ENCODE data around the gene CEP63. TPM values are rescaled to one million over a fixed set of nuclear protein-coding genes. Genes with fewer than 3 reads are reported as not detected.

Gene CEP63
- total and polyA plus RNA-seq, 9 donors, result 16.6 to 74.1 (median 22.2) TPM

GRCh38 chr3:134511500-134511899 lies 25.6 kb downstream of the CEP63 start:
- DNase-seq, result no peak
- no peak overlapping the region for H3K4me3 ChIP-seq
- H3K27me3 ChIP-seq, result no peaks in the 10 kb centered on the region
- TF ChIP-seq POLR2A (IDR thresholded peaks at IDR 0.05) (no peak), CTCF (IDR thresholded peaks at IDR 0.05) (no peak), EP300 (IDR thresholded peaks at IDR 0.05) (no peak)
- H3K9me3 ChIP-seq, result no peaks in the 10 kb centered on the region
- WGBS, 3 donors, result 95 to 99% (median 98%) methylated on average over 2 of the region's 2 CpGs
- no peaks in the 10 kb centered on the region for H3K4me1 ChIP-seq (ENCODE audit: insufficient read depth)
- H3K36me3 ChIP-seq, result no peaks in the 10 kb centered on the region
- no peak overlapping the region for H3K27ac ChIP-seq
- intact Hi-C loops (cut with DNase I), result no loop called here

- Histone ChIP-seq H3K4me1 (ENCODE audit: insufficient read depth) (peaks cover 3% of the 10 kb centered on the region), H3K27ac (no peak overlapping the region), H3K27me3 (no peaks in the 10 kb centered on the region), H3K9me3 (no peaks in the 10 kb centered on the region), H3K4me3 (no peak overlapping the region), H3K36me3 (no peaks in the 10 kb centered on the region)
- WGBS, 3 donors, result 48 to 60% (median 50%) methylated on average over 3 of the region's 3 CpGs
- no peak for TF ChIP-seq CTCF (IDR thresholded peaks at IDR 0.05)
- no peak for TF ChIP-seq POLR2A (IDR thresholded peaks at IDR 0.05)
- no peak for TF ChIP-seq EP300 (IDR thresholded peaks at IDR 0.05)
- no peak for DNase-seq
- intact Hi-C loops (cut with DNase I), result no loop called here
Observed at GRCh38 chr3:134516905-134517304, 31.0 kb downstream of the CEP63 start.

GRCh38 chr3:134517791-134518190 lies 31.9 kb downstream of the CEP63 start:
- no peaks in the 10 kb centered on the region for H3K27me3 ChIP-seq
- intact Hi-C loops (cut with DNase I), result no loop called here
- peaks cover 3% of the 10 kb centered on the region for H3K4me1 ChIP-seq (ENCODE audit: insufficient read depth)
- H3K36me3 ChIP-seq, result no peaks in the 10 kb centered on the region
- no peak overlapping the region for H3K4me3 ChIP-seq
- no peak for DNase-seq
- no peaks in the 10 kb centered on the region for H3K9me3 ChIP-seq
- no peak overlapping the region for H3K27ac ChIP-seq
- TF ChIP-seq CTCF (IDR thresholded peaks at IDR 0.05) (no peak), EP300 (IDR thresholded peaks at IDR 0.05) (no peak), POLR2A (IDR thresholded peaks at IDR 0.05) (no peak)

GRCh38 chr3:134522541-134522940 lies 36.7 kb downstream of the CEP63 start:
- Histone ChIP-seq H3K36me3 (no peaks in the 10 kb centered on the region), H3K4me1 (ENCODE audit: insufficient read depth) (no peaks in the 10 kb centered on the region), H3K4me3 (no peak overlapping the region), H3K27ac (no peak overlapping the region), H3K27me3 (no peaks in the 10 kb centered on the region), H3K9me3 (peaks cover 0 to 3% of the 10 kb centered on the region in 2 donors)
- DNase-seq, result no peak
- intact Hi-C loops (cut with DNase I), result no loop called here
- 97 to 98% (median 98%) methylated on average over 6 of the region's 6 CpGs for WGBS, 3 donors
- TF ChIP-seq EP300 (IDR thresholded peaks at IDR 0.05), result no peak
- no peak for TF ChIP-seq POLR2A (IDR thresholded peaks at IDR 0.05)
- no peak for TF ChIP-seq CTCF (IDR thresholded peaks at IDR 0.05)

GRCh38 chr3:134525293-134525692 lies 39.4 kb downstream of the CEP63 start:
- Histone ChIP-seq H3K4me1 (ENCODE audit: insufficient read depth) (no peaks in the 10 kb centered on the region), H3K4me3 (no peak overlapping the region), H3K27ac (no peak overlapping the region), H3K36me3 (no peaks in the 10 kb centered on the region), H3K9me3 (peaks cover 0 to 3% of the 10 kb centered on the region in 2 donors), H3K27me3 (no peaks in the 10 kb centered on the region)
- TF ChIP-seq EP300 (IDR thresholded peaks at IDR 0.05) (no peak), POLR2A (IDR thresholded peaks at IDR 0.05) (no peak), CTCF (IDR thresholded peaks at IDR 0.05) (no peak)
- intact Hi-C loops (cut with DNase I), result no loop called here
- no peak for DNase-seq
